ENCODE results near the gene MCMBP.
"Not testable (repeated sequence)": the region's sequence is repeated elsewhere in the genome, so short reads cannot be mapped to it uniquely, and the experiment has no call there.

MCMBP gene

GRCh38 chr10:119872610-119872859 is at the start of gene MCMBP:
TSS of gene MCMBP (minus strand) at chr10:119872843. CDS start at chr10:119872584, 259 bp downstream.
- DNase-seq, result no peak

- DNase-seq, result no peak
Measured at GRCh38 chr10:119919826-119920225, 47.2 kb upstream of the MCMBP start.

GRCh38 chr10:119919271-119919670 is 46.6 kb upstream of the MCMBP start:
- no peak for DNase-seq

GRCh38 chr10:119917777-119918176 is 45.1 kb upstream of the MCMBP start:
- DNase-seq, result no peak

- DNase-seq, result no peak
Measured at GRCh38 chr10:119910689-119911088, 38.0 kb upstream of the MCMBP start.

- no peak for DNase-seq
Measured at GRCh38 chr10:119908166-119908565, 35.5 kb upstream of the MCMBP start.

GRCh38 chr10:119907695-119908094 is 35.1 kb upstream of the MCMBP start:
- not testable (repeated sequence) for DNase-seq

GRCh38 chr10:119903946-119904666 is 31.5 kb upstream of the MCMBP start:
- DNase-seq, result no peak

GRCh38 chr10:119898577-119898976 is 25.9 kb upstream of the MCMBP start:
- DNase-seq, result no peak

- peak in 5 of 14 donors; percentile 10 to 29 (median 20) for DNase-seq
Measured at GRCh38 chr10:119896937-119897770, 24.5 kb upstream of the MCMBP start.

GRCh38 chr10:119896061-119896655 is 23.5 kb upstream of the MCMBP start:
- peak in 1 of 14 donors; percentile 5 for DNase-seq

GRCh38 chr10:119893845-119894427 is 21.3 kb upstream of the MCMBP start:
- DNase-seq, result no peak

- no peak for DNase-seq
Measured at GRCh38 chr10:119893074-119893473, 20.4 kb upstream of the MCMBP start.

- peak; percentile 72 to 98 (median 97) for DNase-seq
Measured at GRCh38 chr10:119892188-119893065, 19.8 kb upstream of the MCMBP start, which contains the start of gene SEC23IP. TSS of gene SEC23IP (plus strand) at chr10:119892730. CDS start at chr10:119892783, 53 bp downstream.

- DNase-seq, result peak in 1 of 14 donors; percentile 21
Measured at GRCh38 chr10:119891849-119892187, 19.2 kb upstream of the MCMBP start.

- not testable (repeated sequence) for DNase-seq
Measured at GRCh38 chr10:119890307-119890706, 17.7 kb upstream of the MCMBP start.

- DNase-seq, result not testable (repeated sequence)
Measured at GRCh38 chr10:119889201-119889600, 16.6 kb upstream of the MCMBP start.

- DNase-seq, result not testable (repeated sequence)
Measured at GRCh38 chr10:119888715-119889114, 16.1 kb upstream of the MCMBP start.

GRCh38 chr10:119886070-119886469 is 13.4 kb upstream of the MCMBP start:
- DNase-seq, result not testable (repeated sequence)

GRCh38 chr10:119883901-119884611 is 11.4 kb upstream of the MCMBP start:
- peak in 2 of 14 donors; percentile 2 to 21 for DNase-seq

- DNase-seq, result no peak
Measured at GRCh38 chr10:119878524-119878923, 5.9 kb upstream of the MCMBP start.

Measured in C1 segment of cervical spinal cord (tissue), 14 donors.